ENCODE measurements around the gene TTC33.

TTC33 gene

GRCh38 chr5:40681363-40682153 lies 74.2 kb downstream of the TTC33 start:
- DNase-seq (ENCODE audit: low read depth in 2 of 3, low spot score in 1 of 3) = peak in 2 of 3 donors; percentile 21 to 34

DNA sequence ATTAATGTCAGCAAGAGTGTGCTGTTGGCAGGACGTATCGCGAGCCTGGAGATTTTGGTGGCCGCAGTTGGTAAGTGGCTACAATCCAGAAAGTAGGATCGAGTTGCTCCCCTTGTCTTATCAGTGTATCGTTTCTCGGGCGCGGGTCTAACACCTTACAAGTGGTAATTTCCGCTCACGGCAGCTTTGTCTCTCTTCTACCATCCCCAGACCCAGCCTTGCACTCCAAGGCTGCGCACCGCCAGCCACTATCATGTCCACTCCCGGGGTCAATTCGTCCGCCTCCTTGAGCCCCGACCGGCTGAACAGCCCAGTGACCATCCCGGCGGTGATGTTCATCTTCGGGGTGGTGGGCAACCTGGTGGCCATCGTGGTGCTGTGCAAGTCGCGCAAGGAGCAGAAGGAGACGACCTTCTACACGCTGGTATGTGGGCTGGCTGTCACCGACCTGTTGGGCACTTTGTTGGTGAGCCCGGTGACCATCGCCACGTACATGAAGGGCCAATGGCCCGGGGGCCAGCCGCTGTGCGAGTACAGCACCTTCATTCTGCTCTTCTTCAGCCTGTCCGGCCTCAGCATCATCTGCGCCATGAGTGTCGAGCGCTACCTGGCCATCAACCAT lies 74.9 kb downstream of the TTC33 start:
- peak in 2 of 3 donors; percentile 22 to 36 for DNase-seq (ENCODE audit: low read depth in 2 of 3, low spot score in 1 of 3)

GRCh38 chr5:40679913-40680681 lies 75.7 kb downstream of the TTC33 start, which contains the start of gene PTGER4:
TSS of gene PTGER4 (plus strand) at chr5:40679915. CDS start at chr5:40680994, 1,079 bp downstream.
- peak in 2 of 3 donors; percentile 23 to 28 for DNase-seq (ENCODE audit: low read depth in 2 of 3, low spot score in 1 of 3)

DNA sequence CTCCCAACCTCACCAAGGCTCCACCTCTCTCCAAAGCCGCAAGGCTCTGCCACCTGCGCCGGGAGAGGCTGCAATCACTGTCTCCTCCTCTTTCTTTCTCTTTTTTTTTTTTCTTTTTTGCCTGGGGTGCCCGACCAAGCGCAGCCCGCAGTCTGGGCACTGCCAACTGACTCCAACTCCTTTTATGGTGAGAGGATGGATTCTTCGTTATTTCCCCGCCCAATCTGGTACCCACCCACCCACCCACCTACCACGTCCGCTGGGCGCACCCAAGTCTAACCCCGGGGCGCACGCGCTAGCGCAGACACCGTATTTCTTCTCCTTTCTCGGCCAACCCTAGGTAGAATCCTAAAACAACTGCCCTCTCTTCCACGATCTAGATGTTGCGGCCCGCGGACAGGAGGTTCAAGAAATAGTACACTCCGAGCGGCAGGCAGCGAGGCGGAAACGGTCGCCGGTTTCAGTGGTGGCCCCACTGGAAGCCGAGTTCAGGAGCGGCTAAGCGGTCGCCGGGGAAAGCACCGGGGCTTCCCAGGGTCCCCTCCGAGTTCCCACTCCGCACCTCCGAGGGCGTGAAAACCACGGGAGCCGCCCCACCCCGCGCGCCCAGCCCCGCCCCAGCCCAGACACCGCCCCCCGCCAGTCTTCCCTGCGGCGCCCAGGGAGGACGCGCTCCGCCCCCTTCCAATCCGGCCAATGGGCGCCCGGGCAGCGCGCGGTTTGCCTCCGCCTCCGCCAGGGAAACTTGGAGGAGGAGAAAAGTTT lies 76.4 kb downstream of the TTC33 start:
- peak; percentile 89 to 95 (median 89) for DNase-seq (ENCODE audit: low read depth in 2 of 3, low spot score in 1 of 3)

DNA sequence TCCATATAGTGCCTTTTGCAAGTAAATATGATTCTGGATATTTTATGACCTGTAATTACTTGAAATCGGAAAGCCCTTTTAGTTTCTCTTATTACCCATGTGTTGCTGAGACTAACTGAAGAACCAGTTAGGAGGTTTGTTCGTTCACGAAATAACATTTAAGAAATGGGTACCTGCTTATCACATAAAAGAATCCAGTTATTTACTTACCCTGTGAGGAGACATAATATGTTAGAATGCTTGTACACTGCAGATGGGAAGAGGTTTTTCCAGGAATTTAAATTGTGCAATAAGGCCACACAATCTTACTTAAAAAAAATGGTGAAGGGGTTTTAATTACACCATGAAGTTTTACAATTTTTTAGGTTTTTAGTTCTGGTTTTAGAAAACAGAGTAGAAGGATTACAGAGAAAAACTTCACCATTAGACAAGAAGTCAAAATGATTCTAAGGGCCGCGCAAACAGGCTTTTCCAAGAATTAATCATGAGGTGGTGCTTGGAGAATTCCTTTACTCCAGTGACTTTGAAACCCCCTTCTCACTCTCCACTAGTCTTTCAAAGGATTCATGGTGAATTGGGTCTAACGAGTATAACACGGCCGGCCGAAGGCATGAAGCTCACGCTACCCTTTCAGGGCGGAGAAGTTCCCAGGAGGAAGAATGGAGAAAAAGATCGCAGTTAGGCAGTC lies 77.2 kb downstream of the TTC33 start:
- DNase-seq (ENCODE audit: low read depth in 2 of 3, low spot score in 1 of 3) = no peak

DNA sequence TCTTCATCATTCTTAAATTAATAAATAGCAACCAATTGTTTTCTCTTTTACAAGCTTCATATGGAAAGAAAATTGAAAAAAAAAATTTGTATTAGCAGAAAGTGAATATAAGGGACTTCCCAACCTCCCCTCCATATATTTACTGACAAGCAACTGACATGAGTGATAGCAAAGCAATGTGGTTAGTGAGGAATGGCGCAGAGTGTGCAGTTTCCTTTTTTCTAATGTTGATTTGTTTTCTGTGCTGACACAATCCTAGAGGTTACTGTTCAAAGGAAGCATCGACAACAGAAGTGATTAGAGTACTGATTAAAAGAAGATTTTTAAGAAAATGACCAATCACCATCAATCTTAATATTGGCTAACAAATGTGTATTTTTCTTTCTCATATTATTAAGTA lies 77.7 kb downstream of the TTC33 start:
- DNase-seq (ENCODE audit: low read depth in 2 of 3, low spot score in 1 of 3) = no peak

DNA sequence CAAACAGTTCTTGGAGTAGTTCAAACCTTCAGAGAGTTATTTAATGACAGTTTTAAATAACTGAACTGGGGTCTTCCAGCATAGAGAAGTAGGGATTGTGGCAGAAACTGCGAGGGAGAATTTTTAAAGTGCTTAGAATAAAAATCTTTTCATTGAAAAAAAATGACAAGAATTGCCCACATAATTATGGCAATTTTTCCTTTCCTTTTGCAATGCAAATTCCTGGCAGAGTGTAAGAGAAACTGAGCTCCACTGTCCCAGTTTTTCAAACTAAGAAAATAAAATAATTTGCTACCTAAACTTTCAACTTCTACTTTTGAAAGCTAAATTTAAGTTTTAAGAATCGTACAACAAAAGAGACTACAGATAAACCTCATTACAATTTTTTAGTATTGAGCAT lies 78.3 kb downstream of the TTC33 start:
- DNase-seq (ENCODE audit: low read depth in 2 of 3, low spot score in 1 of 3) = no peak

GRCh38 chr5:40676613-40677343 lies 79.0 kb downstream of the TTC33 start:
- no peak for DNase-seq (ENCODE audit: low read depth in 2 of 3, low spot score in 1 of 3)

DNA sequence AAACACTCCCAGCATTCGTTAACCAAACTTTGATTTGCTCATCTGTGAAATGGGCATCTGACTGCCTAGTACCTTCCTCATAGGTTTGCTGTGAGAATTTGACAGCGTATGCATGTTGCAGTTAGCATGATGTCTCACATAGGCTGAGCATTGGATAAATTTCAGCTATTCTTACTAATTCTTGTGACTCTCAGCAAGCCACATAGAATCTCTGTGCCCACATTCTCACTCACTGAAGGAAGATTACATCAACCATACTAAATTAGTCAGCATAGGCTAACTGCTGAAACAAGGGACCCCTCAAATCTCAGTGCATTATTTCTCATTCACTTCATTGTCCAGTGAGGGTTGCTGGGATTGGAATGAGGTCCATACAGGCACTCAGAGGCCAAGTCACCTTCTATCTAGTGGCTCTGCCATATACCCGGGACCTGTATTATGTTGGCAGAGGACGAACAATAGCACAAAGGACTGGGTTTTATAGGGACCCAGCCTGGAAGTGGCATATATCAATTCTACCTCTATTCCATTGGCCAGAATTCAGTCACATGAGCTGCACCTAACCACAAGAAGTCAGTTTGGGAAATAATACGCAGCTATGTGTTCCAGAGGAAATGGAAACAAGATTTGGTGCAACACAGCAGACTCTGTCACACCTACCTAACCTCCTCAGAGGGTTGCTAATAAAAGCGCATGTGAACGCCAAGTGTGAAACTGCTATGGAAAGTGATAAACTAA lies 80.2 kb downstream of the TTC33 start:
- peak in 1 of 3 donors; percentile 36 for DNase-seq (ENCODE audit: low read depth in 2 of 3, low spot score in 1 of 3)

- DNase-seq (ENCODE audit: low read depth in 2 of 3, low spot score in 1 of 3) = no peak
These were observed 81.0 kb downstream of the TTC33 start for GRCh38 chr5:40674661-40675235.

DNA sequence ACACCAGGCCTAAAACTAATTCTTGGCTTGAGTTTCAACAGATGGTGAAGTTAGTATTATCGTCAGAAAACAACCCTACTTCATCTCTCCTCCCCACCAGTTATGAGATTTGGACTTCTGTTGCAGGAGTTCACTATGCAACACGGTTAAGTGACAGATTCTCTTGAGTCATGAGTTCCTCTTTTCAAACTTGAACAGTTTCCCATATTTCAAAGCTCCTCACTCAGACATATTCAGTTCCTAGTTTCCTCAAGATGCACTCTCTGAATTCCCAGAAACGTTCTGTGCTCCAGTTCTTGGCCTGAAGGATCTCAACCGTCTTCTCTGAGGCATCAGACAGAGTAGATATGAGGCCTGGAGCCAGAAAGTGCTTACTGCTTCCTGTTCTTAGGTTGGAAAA lies 83.3 kb downstream of the TTC33 start:
- DNase-seq (ENCODE audit: low read depth in 2 of 3, low spot score in 1 of 3) = no peak

- DNase-seq (ENCODE audit: low read depth in 2 of 3, low spot score in 1 of 3) = no peak
These were observed 86.0 kb downstream of the TTC33 start for GRCh38 chr5:40669606-40670390.

DNA sequence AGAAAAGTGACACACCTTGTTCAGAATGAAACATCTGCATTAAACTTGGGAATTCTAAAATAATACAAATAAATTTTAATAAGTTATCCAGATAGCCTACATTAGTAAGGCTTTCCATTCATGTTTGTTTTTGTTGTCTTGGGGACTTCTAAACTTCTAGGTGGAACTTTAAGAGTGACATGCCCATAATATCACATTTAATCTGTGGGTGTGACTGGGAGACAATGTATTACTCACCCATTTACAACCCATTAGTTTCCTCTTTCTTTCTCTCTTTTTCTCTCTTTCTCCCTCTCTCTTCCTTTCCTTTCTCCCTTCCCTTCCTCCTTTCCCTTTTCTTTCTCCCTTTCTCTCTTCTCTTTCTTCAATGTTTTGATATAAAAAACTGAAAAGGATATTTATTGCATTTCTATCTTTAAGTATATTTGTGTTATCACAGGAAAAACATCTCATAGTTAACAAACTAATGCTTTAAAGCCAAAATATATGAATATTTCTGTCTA lies 88.5 kb downstream of the TTC33 start:
- no peak for DNase-seq (ENCODE audit: low read depth in 2 of 3, low spot score in 1 of 3)

GRCh38 chr5:40666657-40667056 lies 89.1 kb downstream of the TTC33 start:
- no peak for DNase-seq (ENCODE audit: low read depth in 2 of 3, low spot score in 1 of 3)

GRCh38 chr5:40665635-40666298 lies 90.0 kb downstream of the TTC33 start:
- no peak for DNase-seq (ENCODE audit: low read depth in 2 of 3, low spot score in 1 of 3)

DNA sequence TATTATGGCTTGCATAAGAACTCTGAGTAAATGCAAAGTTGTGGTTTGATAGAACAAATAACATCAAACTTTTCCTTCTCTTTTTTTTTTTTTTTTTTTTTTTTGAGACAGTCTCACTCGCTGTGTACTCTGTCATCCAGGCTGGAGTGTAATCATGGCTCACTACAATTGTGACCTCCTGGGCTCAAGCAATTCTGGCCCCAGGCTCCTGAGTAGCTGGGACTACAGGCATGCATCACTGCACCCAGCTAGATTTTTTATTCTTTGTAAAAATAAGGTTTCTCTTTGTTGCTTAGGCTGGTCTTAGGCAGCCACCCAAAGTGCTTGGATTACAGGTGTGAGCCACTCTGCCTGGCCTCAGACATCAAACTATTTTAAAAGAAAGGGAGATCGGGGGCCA lies 95.0 kb downstream of the TTC33 start:
- DNase-seq (ENCODE audit: low read depth in 2 of 3, low spot score in 1 of 3) = no peak

DNA sequence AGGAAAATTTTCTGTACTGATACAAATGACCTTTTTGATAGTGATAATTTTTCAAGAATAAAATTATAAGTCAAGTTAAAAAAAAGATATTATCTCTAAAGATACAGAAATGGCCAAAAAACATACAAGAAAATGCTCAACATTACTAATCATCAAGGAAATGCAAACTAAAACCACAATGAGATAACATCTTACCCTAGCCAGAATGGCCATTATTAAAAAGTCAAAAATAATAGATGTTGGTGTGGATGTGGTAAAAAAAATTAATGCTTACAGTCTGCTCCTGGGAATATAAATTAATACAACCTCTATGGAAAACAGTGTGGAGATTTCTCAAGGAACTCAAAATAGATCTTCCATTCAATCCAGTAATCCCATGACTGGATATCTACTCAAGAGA lies 99.0 kb downstream of the TTC33 start:
- DNase-seq (ENCODE audit: low read depth in 2 of 3, low spot score in 1 of 3) = no peak

Measured in stimulated activated CD4-positive, alpha-beta T cell treated with anti-CD3 and anti-CD28 coated beads, Interleukin-12 subunit alpha, Interleukin-12 subunit beta, amount 100 ng/mL, for 48 hours (primary cell).